ENCODE measurements around the gene MSRB2.

Gene MSRB2

DNA sequence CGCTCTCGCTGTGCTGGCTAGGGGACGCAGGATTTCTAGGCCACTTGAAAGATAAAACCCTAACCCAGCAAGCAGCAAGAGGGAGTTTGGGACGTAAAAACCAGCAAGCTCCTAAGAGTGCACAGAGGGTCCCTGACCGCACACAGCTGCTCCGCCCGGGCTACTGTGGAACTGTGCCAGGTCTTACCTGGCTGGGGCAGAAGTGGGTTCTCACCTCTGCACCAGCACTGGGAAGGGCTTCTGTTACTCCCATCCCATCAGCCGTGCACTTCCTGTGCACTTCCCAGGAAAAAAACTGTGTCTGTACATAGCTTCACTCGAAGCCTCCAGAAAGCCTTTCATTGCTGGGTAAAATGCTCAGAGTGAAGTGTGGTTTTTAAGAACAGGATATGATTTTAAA is 50.9 kb downstream of the MSRB2 start:
- no peak for TF ChIP-seq CTCF (IDR thresholded peaks at IDR 0.05; ENCODE audit: borderline replicate concordance, insufficient read depth, low read depth, low read length)
- H3K4me3 ChIP-seq (ENCODE audit: low read depth, low read length) = no peak overlapping the region

- H3K4me3 ChIP-seq (ENCODE audit: low read depth, low read length) = no peak overlapping the region
- TF ChIP-seq CTCF (IDR thresholded peaks at IDR 0.05; ENCODE audit: borderline replicate concordance, insufficient read depth, low read depth, low read length) = no peak
Measured at GRCh38 chr10:23147035-23147434, 51.7 kb downstream of the MSRB2 start.

DNA sequence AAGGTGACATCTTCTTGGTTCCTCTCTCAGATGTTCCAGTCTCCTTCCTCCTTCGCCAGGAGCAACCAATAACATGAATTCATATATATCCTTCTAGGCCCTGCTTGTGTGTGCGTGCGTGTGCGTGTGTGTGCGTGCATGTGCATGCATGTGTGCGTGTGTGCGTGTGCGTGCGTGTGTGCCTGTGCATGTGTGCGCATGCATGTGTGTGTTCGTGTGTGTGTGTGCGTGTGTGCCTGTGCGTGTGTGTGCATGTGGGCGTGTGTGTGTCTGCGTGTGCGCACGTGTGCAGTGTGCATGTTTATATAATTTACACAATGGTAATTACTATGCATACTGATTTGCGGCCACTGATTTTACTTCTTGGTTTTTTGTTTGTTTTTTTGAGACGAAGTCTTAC is 52.8 kb downstream of the MSRB2 start:
- no peak overlapping the region for H3K4me3 ChIP-seq (ENCODE audit: low read depth, low read length)
- no peak for TF ChIP-seq CTCF (IDR thresholded peaks at IDR 0.05; ENCODE audit: borderline replicate concordance, insufficient read depth, low read depth, low read length)

GRCh38 chr10:23150091-23150490 is 54.7 kb downstream of the MSRB2 start:
- no peak for TF ChIP-seq CTCF (IDR thresholded peaks at IDR 0.05; ENCODE audit: borderline replicate concordance, insufficient read depth, low read depth, low read length)
- no peak overlapping the region for H3K4me3 ChIP-seq (ENCODE audit: low read depth, low read length)

GRCh38 chr10:23150610-23151009 is 55.2 kb downstream of the MSRB2 start:
- TF ChIP-seq CTCF (IDR thresholded peaks at IDR 0.05; ENCODE audit: borderline replicate concordance, insufficient read depth, low read depth, low read length) = no peak
- no peak overlapping the region for H3K4me3 ChIP-seq (ENCODE audit: low read depth, low read length)

- TF ChIP-seq CTCF (IDR thresholded peaks at IDR 0.05; ENCODE audit: borderline replicate concordance, insufficient read depth, low read depth, low read length) = no peak
- H3K4me3 ChIP-seq (ENCODE audit: low read depth, low read length) = no peak overlapping the region
Measured at GRCh38 chr10:23151071-23151470, 55.7 kb downstream of the MSRB2 start.

DNA sequence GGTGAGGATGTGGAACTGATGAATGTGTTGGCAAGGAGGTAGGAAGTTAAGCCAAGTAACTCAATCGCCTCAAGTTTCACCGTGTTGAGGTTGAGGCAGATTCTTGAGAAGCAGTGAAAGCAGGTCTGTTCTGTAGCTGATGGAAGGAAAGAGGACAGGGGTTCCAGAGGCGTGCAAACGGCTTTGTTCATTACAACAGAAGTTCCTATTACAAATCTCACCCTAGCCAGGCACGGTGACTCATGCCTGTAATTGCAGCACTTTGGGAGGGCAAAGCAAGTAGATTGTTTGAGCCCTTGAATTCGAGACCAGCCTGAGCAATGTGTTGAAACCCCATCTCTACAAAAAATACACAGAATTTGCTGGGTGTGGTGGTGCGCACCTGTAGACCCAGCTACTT is 59.8 kb downstream of the MSRB2 start:
- H3K4me3 ChIP-seq (ENCODE audit: low read depth, low read length) = no peak overlapping the region
- no peak for TF ChIP-seq CTCF (IDR thresholded peaks at IDR 0.05; ENCODE audit: borderline replicate concordance, insufficient read depth, low read depth, low read length)

Measured in GM12875 (cell line).